Neutrophil (primary cell): Measurements from ENCODE around the gene OR4A15.

ENCODE experiments used
- H3K27ac ChIP-seq: fragments of 200-600 bp; sonication (generic); 2 replicates; pipeline ENCODE4 v1.5.1; 2016; ENCODE audit warnings: mild to moderate bottlenecking, moderate library complexity
- H3K27me3 ChIP-seq: fragments of 200-600 bp; sonication (generic); 2 replicates; pipeline ENCODE4 v1.6.0; 2016; ENCODE audit warnings: mild to moderate bottlenecking
- H3K36me3 ChIP-seq: fragments of 200-600 bp; sonication (generic); 2 replicates; pipeline ENCODE4 v1.5.1; 2017
- H3K4me1 ChIP-seq, 2 experiments: fragments of 200-600 bp in 1 of 2; sonication (generic) in 1 of 2; 1 replicate in 1 of 2; 2 replicates in 1 of 2; pipeline versions ENCODE4 v1.5.1 to v1.6.1; 2013 to 2016; ENCODE audit warnings: low read depth in 1 of 2, low read length in 1 of 2, mild to moderate bottlenecking in 1 of 2, moderate library complexity in 1 of 2; ENCODE audit not compliant: control insufficient read depth in 1 of 2, insufficient read depth in 1 of 2
- H3K4me3 ChIP-seq, 2 experiments: fragments of 200-600 bp in 1 of 2; sonication (generic) in 1 of 2; 1 replicate in 1 of 2; 2 replicates in 1 of 2; pipeline ENCODE4 v1.5.1; 2013 to 2016; ENCODE audit warnings: low read depth in 1 of 2, low read length in 1 of 2, mild to moderate bottlenecking in 1 of 2, moderate library complexity in 1 of 2
- H3K9me3 ChIP-seq: fragments of 200-600 bp; sonication (generic); 2 replicates; pipeline ENCODE4 v1.5.1; 2016
- CTCF ChIP-seq: fragments of 200-600 bp; sonication (generic); IDR thresholded peaks from 2 replicates; pipeline ENCODE4 v1.5.1; 2016; ENCODE audit warnings: antibody characterized with exemption

Gene OR4A15

GRCh38 chr11:55357560-55358184 lies 10.1 kb upstream of the OR4A15 start:
- Histone ChIP-seq H3K4me3 (no peak overlapping the region), H3K27me3 (no peaks in the 10 kb centered on the region), H3K9me3 (no peaks in the 10 kb centered on the region), H3K36me3 (no peaks in the 10 kb centered on the region), H3K4me1 (no peaks in the 10 kb centered on the region), H3K27ac (no peak overlapping the region)
- TF ChIP-seq CTCF: no peak

- no peaks in the 10 kb centered on the region for H3K4me1 ChIP-seq
- H3K4me3 ChIP-seq: no peak overlapping the region
- H3K36me3 ChIP-seq: no peaks in the 10 kb centered on the region
- TF ChIP-seq CTCF: no peak
- no peaks in the 10 kb centered on the region for H3K27me3 ChIP-seq
- no peaks in the 10 kb centered on the region for H3K9me3 ChIP-seq
- H3K27ac ChIP-seq: no peak overlapping the region
These were observed 33.2 kb downstream of the OR4A15 start for GRCh38 chr11:55401011-55401410.
